Activated CD8-positive, alpha-beta memory T cell treated with anti-CD3 and anti-CD28 coated beads, Interleukin-2, amount 50 U/mL, for 24 hours (primary cell): ENCODE measurements around the gene PSMA6.
"Not testable (repeated sequence)": the region's sequence is repeated elsewhere in the genome, so short reads cannot be mapped to it uniquely, and the experiment has no call there.

ENCODE experiments used
- DNase-seq: peaks from one replicate; pipeline ENCODE4 v3.0.0-alpha.2; 2020; ENCODE audit errors: extremely low read depth

Gene PSMA6

GRCh38 chr14:35344107-35344807 is 52.1 kb downstream of the PSMA6 start:
- no peak for DNase-seq

- DNase-seq = no peak
Measured at GRCh38 chr14:35346738-35347322, 54.6 kb downstream of the PSMA6 start.

- DNase-seq = no peak
Measured at GRCh38 chr14:35347323-35348043, 55.3 kb downstream of the PSMA6 start.

- DNase-seq = not testable (repeated sequence)
Measured at GRCh38 chr14:35348044-35348380, 55.8 kb downstream of the PSMA6 start.

GRCh38 chr14:35349496-35350365 is 57.5 kb downstream of the PSMA6 start:
- DNase-seq = no peak

GRCh38 chr14:35351497-35351896 is 59.3 kb downstream of the PSMA6 start:
- DNase-seq = no peak

- no peak for DNase-seq
Measured at GRCh38 chr14:35351897-35352273, 59.7 kb downstream of the PSMA6 start.

GRCh38 chr14:35352274-35353233 is 60.4 kb downstream of the PSMA6 start:
- no peak for DNase-seq

- DNase-seq = no peak
Measured at GRCh38 chr14:35353409-35354172, 61.4 kb downstream of the PSMA6 start.

- not testable (repeated sequence) for DNase-seq
Measured at GRCh38 chr14:35355235-35355634, 63.1 kb downstream of the PSMA6 start.

GRCh38 chr14:35355981-35356841 is 64.0 kb downstream of the PSMA6 start:
- no peak for DNase-seq

- not testable (repeated sequence) for DNase-seq
Measured at GRCh38 chr14:35359655-35360054, 67.5 kb downstream of the PSMA6 start.

GRCh38 chr14:35361141-35361480 is 68.9 kb downstream of the PSMA6 start:
- no peak for DNase-seq

GRCh38 chr14:35362450-35362849 is 70.3 kb downstream of the PSMA6 start:
- DNase-seq = no peak

GRCh38 chr14:35362911-35363374 is 70.8 kb downstream of the PSMA6 start:
- DNase-seq = no peak

GRCh38 chr14:35365130-35366055 is 73.2 kb downstream of the PSMA6 start:
- DNase-seq = peak; percentile 67

- DNase-seq = no peak
Measured at GRCh38 chr14:35366056-35366451, 73.9 kb downstream of the PSMA6 start.

GRCh38 chr14:35366521-35366976 is 74.4 kb downstream of the PSMA6 start:
- DNase-seq = no peak
